Right forelimb (tissue), 1 donor: ENCODE measurements around the gene BPIFB4.
"Not testable (repeated sequence)": the region's sequence is repeated elsewhere in the genome, so short reads cannot be mapped to it uniquely, and the experiment has no call there.

ENCODE experiments used
- DNase-seq: peaks from one replicate; pipeline ENCODE4 v3.0.0-alpha.2; 2018

BPIFB4 gene

GRCh38 chr20:33079259-33079658, at the start of gene BPIFB4:
TSS of gene BPIFB4 (plus strand) at chr20:33079643. CDS start at chr20:33081527, 1,884 bp downstream.
- peak; percentile 53 for DNase-seq

GRCh38 chr20:33030076-33030475, 49.4 kb upstream of the BPIFB4 start:
- DNase-seq: no peak

DNA sequence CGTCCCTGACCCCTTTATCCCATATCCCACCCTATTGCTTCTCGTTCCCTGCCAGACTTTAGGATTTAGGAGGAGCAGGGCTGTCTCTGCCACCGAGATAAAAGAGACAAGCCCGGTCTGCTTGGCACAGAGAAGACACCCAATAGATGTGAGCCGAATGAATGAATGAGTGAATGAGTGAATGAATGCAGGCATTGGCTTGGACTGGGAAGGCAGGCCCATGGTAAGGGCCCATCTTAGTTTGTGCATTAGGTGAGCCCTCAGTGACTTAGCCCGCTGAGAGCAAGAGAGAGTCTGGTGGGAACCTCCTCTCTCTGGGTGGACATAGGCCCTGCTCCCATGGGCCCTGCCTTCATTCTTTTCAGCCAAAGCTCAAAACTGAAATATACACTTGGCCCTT, 48.9 kb upstream of the BPIFB4 start:
- DNase-seq: no peak

DNA sequence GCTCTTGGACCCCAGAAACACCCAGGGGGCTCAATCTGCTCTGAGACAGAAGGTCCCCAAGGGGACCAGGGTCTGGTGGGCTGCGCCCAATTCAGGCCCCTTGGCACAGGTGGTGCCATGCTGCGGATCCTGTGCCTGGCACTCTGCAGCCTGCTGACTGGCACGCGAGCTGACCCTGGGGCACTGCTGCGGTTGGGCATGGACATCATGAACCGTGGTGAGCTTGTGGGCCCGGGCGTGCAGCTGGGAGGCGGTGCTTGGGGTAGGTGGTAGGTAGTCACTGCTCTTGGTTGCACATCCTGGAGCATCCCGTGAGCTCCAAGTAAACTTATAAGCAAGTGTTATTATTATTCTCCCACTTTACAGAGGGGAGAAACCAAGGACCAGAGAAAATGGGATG, 47.9 kb upstream of the BPIFB4 start, which contains the start of gene BPIFB6:
TSS of gene BPIFB6 (plus strand) at position 118 of the 400 bp plus-strand sequence. CDS start at position 118, 0 bp downstream.
- DNase-seq: no peak

- DNase-seq: no peak
These were observed 46.9 kb upstream of the BPIFB4 start for GRCh38 chr20:33032555-33032954.

GRCh38 chr20:33033381-33033780, 46.1 kb upstream of the BPIFB4 start:
- DNase-seq: no peak

- no peak for DNase-seq
These were observed 45.3 kb upstream of the BPIFB4 start for GRCh38 chr20:33034115-33034514.

GRCh38 chr20:33034901-33035492, 44.4 kb upstream of the BPIFB4 start:
- no peak for DNase-seq

- DNase-seq: no peak
These were observed 42.0 kb upstream of the BPIFB4 start for GRCh38 chr20:33037456-33037855.

GRCh38 chr20:33038243-33038642, 41.2 kb upstream of the BPIFB4 start:
- no peak for DNase-seq

GRCh38 chr20:33042430-33042829, 37.0 kb upstream of the BPIFB4 start:
- DNase-seq: no peak

- no peak for DNase-seq
These were observed 36.3 kb upstream of the BPIFB4 start for GRCh38 chr20:33042983-33043730.

DNA sequence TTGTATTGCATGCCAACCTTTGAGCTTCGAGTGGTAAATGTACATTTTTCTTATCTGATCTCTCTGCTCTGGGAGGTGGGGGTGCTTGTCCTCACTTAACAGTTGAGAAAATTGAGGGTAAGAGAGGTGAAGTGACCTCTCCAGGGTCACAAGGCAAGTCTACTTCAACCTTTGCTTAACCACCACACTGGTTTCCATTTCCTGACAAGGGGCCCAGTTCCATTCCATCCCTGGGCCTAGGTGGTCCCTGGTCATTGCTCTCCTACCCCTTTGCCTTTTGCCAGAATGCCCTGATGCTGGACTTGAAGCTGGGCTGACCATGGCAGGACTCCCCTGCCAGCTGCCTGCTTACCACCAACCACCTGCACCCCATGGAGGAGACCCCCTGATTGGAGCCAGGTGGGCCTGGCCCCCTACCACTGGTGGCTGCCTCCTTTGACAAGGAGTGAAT, 35.7 kb upstream of the BPIFB4 start:
- no peak for DNase-seq

GRCh38 chr20:33045129-33045721, 34.2 kb upstream of the BPIFB4 start:
- not testable (repeated sequence) for DNase-seq

DNA sequence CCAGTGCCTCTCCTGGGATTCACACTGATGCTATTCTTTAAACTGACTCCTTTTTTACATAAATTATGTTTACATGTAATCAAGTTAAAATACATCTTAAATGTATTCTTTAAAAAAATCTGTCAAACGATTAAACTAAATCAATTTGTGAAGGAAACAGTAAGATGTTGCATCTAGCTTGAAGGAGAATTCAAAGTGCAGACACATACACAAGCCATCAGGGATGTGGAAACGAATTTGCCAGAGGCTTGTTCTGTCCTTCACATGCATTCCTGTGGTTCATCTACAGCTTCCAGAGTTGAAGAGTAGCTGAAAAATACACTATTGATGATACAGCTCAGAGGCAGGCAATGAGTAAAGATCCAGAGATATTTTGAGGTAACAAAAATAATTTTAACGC, 33.0 kb upstream of the BPIFB4 start:
- no peak for DNase-seq

DNA sequence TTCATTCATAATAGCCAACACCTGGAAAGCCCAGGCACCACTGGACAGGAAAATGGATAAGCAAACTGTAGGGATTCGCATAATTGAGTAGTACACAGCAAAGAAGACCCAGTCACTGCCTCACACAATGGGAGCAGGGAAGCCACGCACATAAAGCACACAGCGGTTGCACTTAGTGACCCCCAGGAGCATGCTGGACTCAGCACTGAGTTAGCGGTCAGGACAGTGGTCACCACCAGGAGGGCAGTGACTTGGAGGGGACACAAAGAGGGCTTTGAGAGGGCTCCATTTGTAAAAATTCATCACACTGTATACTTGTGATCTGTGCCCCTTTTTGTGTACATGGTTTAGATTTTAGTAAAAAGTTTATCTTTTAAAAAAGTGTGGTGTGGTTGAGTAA, 28.1 kb upstream of the BPIFB4 start:
- no peak for DNase-seq

DNA sequence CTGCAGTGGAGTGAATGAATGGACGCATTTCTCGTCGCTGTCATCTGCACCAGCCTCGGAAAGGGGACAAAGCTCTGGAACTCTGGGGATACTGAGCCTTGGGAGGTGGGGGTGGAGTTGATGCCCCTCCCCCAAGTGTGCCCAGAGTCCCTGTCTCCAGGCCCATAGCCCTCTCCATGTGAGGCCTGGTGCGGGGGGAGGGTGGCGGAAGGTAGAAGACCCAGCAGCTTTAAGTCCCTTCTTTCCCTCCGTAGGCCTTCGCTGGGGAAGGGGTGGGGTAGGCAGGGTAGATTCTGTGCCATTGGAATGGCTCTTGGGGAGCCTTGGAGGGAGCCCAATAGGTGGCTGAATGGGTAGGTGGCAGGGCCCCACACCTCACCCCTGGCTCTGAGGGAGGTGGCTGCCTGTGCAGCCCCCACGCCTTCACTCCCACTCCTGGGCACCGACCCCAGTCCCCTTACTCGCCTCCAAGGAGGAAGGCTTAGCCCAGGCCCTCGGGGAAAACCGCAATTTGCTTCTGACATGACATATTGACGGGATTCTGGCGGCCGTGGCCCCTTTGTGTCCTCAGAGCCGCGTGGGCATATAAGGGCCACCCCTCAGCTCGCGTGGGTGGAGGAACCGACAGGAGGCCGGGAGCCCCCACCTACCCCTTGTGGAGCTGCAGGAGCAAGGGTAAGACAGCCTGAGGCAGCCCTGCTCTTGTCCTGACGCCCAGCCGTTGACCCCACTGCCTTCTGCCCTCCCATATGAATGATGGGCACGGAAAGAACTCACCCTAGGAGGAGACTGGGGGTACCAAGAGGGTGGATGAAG, 25.9 kb upstream of the BPIFB4 start, which contains the start of gene BPIFB3:
TSS of gene BPIFB3 (plus strand) at position 613 of the 816 bp plus-strand sequence. CDS start 1,533 bp downstream, outside the sequence.
- DNase-seq: no peak

DNA sequence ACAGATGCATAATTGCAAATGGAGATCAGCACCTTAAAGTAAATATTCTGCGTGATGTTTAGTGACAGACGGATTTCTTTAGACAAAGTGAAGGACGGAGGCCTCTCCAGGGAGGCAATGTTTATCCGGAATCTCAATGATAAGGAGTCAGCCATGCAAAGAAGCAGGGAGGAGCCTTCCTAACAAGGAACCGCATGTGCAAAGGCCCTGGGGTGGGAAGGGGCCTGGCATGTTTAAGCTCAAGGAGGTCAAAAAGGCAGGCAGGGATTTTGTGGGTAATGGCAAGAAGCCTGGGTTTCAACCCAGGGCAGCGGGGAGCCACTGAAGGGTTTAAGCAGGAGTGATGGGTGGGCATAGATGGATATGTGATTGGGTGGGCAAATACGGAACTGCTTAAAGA, 25.1 kb upstream of the BPIFB4 start:
- DNase-seq: no peak

DNA sequence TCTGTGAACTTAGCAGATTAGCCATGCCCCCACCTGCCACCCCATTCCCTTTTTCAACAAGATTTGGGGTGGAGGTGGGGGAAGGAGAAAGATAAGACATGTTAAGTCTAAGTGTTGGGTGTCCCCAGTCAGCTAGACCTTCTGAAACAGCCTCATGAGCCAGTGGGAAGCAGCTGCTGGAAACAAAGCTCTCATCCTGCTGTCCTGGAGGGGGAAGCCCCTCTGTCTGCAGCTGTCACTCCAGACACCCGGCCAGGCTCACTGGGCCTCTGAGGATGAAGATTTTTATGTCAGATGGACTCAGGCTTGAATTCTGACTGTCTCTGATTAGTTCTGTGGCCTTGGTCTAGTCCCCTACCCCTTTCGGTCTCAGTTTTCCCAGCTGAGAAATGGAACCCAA, 24.7 kb upstream of the BPIFB4 start:
- DNase-seq: no peak

DNA sequence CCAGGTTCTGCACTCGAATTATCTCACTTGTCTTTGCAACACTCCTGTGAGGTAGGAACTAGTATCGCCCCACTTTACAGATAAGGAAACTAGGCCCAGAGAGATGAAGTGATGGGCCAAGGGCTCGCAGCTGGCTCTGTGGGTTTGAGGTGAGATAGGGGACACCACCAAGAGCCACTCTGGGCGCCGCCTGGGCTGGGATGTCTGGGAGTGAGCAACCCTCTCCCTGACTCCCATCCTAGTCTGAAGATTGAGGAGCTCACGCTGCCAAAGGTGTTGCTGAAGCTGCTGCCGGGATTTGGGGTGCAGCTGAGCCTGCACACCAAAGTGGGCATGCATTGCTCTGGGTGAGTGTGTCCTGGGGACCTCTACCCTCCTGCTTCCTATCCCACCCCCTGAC, 20.3 kb upstream of the BPIFB4 start:
- DNase-seq: no peak

DNA sequence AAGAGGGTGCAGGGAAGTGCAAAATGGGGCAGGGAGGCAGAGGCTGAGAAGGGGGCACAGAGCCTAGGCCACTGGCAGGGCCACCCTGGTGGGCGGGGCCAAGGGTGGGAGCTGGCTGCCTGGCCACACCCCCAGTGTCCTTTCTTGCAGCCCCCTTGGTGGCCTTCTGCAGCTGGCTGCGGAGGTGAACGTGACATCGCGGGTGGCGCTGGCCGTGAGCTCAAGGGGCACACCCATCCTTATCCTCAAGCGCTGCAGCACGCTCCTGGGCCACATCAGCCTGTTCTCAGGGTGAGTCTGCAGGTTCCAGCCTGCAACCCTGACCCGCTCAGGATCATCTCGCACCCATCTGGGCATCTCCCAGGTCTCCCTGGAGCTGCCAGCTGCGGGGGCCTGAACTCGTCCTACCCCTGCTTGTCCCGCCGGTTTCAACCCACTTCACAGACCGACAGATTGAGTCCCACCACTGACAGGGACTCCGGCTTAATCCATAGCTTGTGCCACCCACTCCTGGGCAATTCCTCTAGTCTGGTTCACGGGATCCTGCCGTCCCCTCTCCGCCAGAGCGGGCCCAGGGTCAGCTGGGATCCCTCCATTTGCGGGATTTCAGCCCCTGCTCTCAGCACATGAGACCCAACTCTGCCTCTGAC, 19.6 kb upstream of the BPIFB4 start:
- DNase-seq: no peak

- DNase-seq: no peak
These were observed 17.8 kb upstream of the BPIFB4 start for GRCh38 chr20:33061658-33062028.
